Measurements from ENCODE around the gene MBD2.
"Not testable (repeated sequence)": the region's sequence is repeated elsewhere in the genome, so short reads cannot be mapped to it uniquely, and the experiment has no call there.

The MBD2 gene

GRCh38 chr18:54148151-54148550, 76.3 kb downstream of the MBD2 start:
- DNase-seq: no peak

- no peak for DNase-seq
Measured at GRCh38 chr18:54147439-54147838, 77.0 kb downstream of the MBD2 start.

GRCh38 chr18:54141041-54141608, 83.3 kb downstream of the MBD2 start:
- DNase-seq: no peak

GRCh38 chr18:54140641-54141040, 83.8 kb downstream of the MBD2 start:
- no peak for DNase-seq

GRCh38 chr18:54135216-54135615, 89.3 kb downstream of the MBD2 start:
- no peak for DNase-seq

GRCh38 chr18:54134053-54134452, 90.4 kb downstream of the MBD2 start:
- DNase-seq: no peak

- no peak for DNase-seq
Measured at GRCh38 chr18:54130631-54131030, 93.8 kb downstream of the MBD2 start.

GRCh38 chr18:54130177-54130576, 94.3 kb downstream of the MBD2 start:
- DNase-seq: no peak

- no peak for DNase-seq
Measured at GRCh38 chr18:54129448-54130067, 94.9 kb downstream of the MBD2 start.

- DNase-seq: peak; percentile 46
Measured at GRCh38 chr18:54127759-54128378, 96.6 kb downstream of the MBD2 start.

GRCh38 chr18:54125429-54125828, 99.0 kb downstream of the MBD2 start:
- DNase-seq: no peak

GRCh38 chr18:54123720-54124440, 100.6 kb downstream of the MBD2 start:
- not testable (repeated sequence) for DNase-seq

GRCh38 chr18:54119524-54120019, 104.9 kb downstream of the MBD2 start:
- DNase-seq: peak; percentile 18

- no peak for DNase-seq
Measured at GRCh38 chr18:54117853-54118773, 106.4 kb downstream of the MBD2 start.

GRCh38 chr18:54116541-54117257, 107.8 kb downstream of the MBD2 start:
- DNase-seq: no peak

- DNase-seq: no peak
Measured at GRCh38 chr18:54112356-54112755, 112.1 kb downstream of the MBD2 start.

GRCh38 chr18:54109131-54109683, 115.3 kb downstream of the MBD2 start:
- no peak for DNase-seq

- DNase-seq: no peak
Measured at GRCh38 chr18:54102123-54102522, 122.3 kb downstream of the MBD2 start.

All from femur (tissue), 1 donor.